Measurements from ENCODE around the gene FYN.

Gene FYN

DNA sequence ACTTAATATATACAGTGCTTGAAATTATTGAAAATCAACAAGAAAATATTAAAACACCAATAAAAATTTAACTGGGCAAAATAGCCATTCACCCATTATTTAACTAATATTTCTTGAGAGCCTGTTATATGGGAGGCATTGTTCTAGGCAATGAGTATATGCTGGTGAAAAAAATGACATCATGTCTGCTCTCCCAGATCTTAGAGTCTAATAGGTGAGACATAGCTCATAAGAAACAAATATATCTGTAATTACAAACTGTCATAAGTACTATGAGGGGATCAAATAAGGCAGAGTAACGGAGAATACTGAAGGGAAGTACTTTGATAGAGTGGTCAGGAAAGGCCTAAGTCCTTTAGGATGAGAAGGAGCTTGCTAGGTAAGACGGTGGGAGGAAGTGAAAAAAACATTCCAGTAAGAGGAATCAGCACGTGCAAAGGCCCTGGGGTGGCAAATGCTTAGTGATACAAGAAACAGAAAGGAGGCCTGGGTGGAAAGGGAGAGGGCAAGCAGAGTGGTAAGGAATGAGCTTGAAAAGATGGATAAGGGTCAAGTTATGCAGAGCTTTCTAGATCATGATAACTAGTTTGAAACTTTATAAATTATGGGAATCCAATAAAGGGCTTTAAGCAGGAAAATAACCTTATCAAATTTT lies 12.2 kb upstream of the FYN start:
- DNase-seq (ENCODE audit: low read depth, low spot score): no peak
- H3K27ac ChIP-seq: no peak overlapping the region

DNA sequence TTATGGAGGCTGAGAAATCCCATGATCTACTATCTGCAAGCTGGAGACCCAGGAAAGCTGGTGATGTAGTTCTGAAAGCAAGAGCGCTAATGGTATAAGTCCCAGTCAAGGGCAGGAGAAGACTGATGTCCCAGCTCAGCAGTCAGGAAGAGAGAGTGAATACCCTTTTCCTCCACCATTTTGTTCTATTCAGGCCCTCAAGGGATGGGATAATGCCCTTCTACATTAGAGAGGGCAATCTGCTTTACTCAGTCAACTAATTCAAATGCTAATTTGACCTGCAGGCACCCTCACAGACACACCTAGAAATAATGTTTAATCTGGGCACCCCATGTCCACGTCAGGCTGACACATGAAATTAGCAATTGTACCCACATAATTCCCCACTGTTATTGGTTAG lies 10.8 kb upstream of the FYN start:
- H3K27ac ChIP-seq: no peak overlapping the region

DNA sequence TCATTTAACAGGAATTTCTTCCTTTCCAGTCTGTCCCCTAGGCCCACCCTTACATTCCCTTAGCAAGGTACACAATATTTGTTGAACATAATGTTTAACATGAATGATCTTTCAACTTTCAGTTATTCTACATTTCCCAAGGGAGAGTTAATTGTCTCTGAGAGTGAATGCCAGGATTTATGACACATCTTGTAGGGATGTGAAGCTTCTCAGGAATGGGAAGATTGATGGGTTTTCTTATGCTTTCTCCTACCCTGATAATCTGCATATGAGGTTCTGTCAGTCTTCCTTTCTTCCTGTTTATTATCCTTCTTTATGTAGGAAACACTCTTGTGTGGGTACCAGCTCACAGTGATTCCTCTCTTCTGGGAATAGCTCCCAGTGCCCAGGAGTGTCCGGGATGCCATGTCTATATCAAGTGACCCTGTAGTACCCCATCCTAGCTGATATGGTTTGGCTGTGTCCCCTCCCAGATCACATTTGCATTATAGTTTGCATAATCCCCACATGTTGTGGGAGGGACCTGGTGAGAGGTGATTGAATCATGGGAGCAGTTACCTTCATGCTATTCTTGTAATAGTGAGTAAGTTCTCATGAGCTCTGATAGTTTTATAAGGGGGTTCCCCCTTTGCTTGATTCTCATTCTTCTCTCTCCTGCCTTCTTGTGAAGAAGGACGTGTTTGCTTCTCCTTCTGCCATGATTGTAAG lies 7.1 kb upstream of the FYN start:
- no peak for DNase-seq (ENCODE audit: low read depth, low spot score)
- H3K27ac ChIP-seq: no peak overlapping the region

More for the DNA sequence above, 10.8 kb upstream of the FYN start:
- DNase-seq (ENCODE audit: low read depth, low spot score): no peak

DNA sequence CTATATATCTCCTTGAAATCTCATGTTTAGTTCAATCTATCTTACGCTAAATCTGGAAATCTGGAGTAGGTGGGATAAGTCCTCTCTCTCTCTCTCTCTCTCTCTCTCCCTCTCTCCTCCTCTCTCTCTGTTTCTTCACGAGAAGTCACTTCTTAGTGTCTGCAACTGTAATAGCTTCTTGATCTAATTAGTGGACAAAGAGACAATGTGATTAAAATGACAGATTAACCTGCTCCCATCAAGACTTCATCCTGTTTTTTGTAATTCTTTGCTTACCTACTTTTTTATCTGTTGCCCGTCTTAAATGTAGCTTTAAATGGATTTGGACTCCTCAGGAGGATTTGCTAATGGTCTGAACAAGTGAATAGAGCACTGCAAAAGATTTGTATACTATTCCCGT lies 2.5 kb upstream of the FYN start:
- no peak overlapping the region for H3K27ac ChIP-seq

DNA sequence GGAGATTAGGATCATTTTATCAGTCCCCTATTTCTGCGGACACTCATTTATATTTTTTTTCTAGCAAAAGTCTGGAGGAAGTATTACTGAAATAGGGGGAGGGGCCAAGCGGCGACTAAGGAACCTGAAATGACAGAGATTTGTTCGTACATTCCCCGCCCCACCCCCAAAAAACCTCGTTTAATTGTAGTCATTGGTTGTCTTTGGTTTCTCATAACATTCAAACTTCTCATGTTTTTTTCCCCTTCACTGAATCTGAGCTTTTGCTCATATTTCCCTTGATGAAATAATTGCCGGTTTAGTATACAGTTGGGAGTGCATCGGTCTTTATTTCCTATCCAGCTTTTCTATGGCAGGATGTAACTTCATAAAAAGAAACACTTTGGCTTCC lies 768 bp upstream of the FYN start:
- no peak for DNase-seq (ENCODE audit: low read depth, low spot score)
- H3K27ac ChIP-seq: no peak overlapping the region

More for the DNA sequence above, 2.5 kb upstream of the FYN start:
- DNase-seq (ENCODE audit: low read depth, low spot score): no peak

DNA sequence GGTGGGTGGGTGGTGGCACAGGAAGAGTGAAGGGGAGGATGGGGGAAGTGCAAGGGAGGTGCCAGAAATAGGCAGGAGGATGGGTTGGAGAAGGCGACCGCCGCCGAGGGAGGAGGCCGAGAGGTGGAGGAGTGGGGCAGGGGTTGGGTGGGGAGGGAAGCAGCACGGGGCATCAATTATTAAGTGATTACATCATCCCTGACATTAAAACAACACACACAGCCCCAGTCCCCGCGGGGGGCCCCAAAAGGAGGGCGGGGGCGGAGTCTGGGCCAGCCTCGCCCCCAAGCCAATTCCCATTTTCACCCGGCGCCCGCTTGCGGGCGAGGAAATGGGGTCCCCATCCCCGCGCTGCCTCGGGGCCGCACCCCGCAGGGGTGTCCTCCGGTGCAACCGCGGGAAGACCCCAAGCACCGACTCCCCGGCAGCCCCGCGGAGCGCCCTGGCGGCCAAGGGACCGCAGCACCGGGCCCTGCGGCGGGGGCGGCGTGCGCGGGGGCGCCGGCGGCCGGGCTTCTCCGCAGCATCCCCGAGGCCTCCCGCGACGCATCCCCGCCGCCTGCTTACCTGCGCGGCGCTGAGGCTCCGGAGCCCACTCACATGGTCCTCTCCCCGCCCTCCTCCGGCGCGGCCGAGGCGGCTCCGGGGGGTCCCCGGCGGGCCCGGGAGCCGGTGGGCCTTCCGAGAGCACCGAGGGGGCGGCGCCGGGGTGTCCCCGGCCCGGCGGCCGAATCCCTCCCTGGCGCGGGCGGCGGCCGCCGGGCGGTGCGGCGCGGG lies 663 bp downstream of the FYN start:
- peak overlapping the region; percentile 27 for H3K27ac ChIP-seq

DNA sequence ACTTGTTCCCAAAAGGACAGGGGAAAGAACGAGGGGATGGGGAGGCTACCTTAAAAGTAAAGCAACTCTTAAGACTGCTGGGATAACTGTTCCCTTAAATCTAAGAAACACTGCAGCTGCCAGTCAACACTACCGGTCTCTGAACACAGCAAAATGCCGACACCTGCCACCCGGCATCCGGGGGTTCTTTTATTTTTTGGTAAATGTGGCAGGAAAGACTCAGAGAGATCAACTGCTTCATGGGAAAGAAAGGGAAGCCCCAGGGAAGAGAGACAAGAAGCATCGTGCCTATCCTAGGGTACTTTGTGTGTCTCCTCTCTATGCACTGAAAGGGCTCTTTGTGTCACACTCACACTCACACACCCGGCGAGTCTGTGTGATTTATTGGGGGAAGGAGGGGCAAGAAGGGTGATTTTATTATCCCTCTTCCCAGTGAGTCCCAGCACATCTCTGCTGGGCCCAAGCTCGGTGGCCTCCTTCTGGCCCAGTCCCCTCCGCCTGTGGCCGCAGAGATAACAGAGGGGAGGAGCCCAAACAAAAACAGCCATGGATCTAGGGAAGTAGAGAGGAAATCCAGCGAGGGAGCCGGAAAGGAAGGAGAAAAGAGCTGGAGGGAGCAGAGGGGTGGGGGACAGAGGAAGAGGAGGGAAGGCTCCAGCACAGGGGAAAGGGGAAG lies 1.4 kb downstream of the FYN start:
- no peak for DNase-seq (ENCODE audit: low read depth, low spot score)

More for the DNA sequence above, 663 bp downstream of the FYN start:
- DNase-seq (ENCODE audit: low read depth, low spot score): no peak

GRCh38 chr6:111871207-111871606 lies 2.0 kb downstream of the FYN start:
- H3K27ac ChIP-seq: no peak overlapping the region
- no peak for DNase-seq (ENCODE audit: low read depth, low spot score)

More for the DNA sequence above, 1.4 kb downstream of the FYN start:
- H3K27ac ChIP-seq: peak overlapping the region; percentile 27

GRCh38 chr6:111870742-111871064 lies 2.5 kb downstream of the FYN start:
- no peak overlapping the region for H3K27ac ChIP-seq

GRCh38 chr6:111870051-111870741 lies 3.1 kb downstream of the FYN start:
- no peak for DNase-seq (ENCODE audit: low read depth, low spot score)
- H3K27ac ChIP-seq: no peak overlapping the region

More at GRCh38 chr6:111870742-111871064, 2.5 kb downstream of the FYN start:
- no peak for DNase-seq (ENCODE audit: low read depth, low spot score)

GRCh38 chr6:111866857-111867256 lies 6.4 kb downstream of the FYN start:
- DNase-seq (ENCODE audit: low read depth, low spot score): no peak

GRCh38 chr6:111865909-111866546 lies 7.2 kb downstream of the FYN start:
- no peak overlapping the region for H3K27ac ChIP-seq
- DNase-seq (ENCODE audit: low read depth, low spot score): no peak

More at GRCh38 chr6:111866857-111867256, 6.4 kb downstream of the FYN start:
- H3K27ac ChIP-seq: no peak overlapping the region

DNA sequence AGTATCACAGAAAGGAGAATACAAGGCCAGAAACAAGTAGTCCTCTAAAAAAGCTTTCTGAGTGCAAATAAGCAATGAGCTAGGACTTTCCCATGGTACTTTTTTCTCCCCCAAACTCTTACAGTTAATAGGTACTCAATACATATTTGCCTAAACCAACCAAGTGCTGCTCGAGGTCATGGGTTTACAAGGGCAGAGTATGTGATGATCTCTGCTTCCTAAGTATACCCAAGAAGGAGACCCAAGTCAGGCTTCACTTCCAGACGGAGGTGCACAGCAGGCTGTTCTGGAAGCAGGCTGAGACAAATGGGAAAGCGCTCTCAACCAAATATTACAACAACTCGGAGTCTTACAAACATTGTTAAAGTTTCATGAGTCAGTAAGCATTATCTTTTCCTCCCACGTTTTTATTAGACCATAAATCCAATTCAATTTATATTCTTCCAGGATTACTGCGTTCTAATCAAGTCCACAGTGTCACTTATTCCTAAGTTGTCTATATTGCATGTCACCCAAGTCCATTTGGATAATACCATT lies 8.1 kb downstream of the FYN start:
- DNase-seq (ENCODE audit: low read depth, low spot score): no peak
- H3K27ac ChIP-seq: no peak overlapping the region

- no peak for DNase-seq (ENCODE audit: low read depth, low spot score)
- H3K27ac ChIP-seq: no peak overlapping the region
Observed at GRCh38 chr6:111864138-111865048, 8.9 kb downstream of the FYN start.

DNA sequence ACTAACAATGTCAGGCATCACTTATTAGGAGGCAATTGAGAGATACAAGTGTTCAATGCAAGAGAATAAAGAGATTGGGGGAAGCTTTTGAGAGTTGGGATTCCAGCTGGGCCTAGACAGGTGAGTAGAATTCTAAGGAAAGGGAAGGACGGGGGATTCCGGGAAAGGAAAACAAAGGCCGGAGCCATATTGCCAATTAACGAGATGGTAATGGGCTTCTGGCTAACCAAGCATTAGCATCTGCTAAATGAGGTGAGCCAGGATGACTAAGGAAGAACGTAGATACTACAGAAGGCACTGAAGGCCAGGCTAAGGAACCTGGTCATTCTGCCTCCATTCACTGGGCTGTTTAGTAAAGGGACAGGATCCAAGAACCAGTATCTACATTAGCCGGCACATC lies 10.5 kb downstream of the FYN start:
- H3K27ac ChIP-seq: no peak overlapping the region
- no peak for DNase-seq (ENCODE audit: low read depth, low spot score)

- no peak for DNase-seq (ENCODE audit: low read depth, low spot score)
- no peak overlapping the region for H3K27ac ChIP-seq
Observed at GRCh38 chr6:111862314-111862713, 10.9 kb downstream of the FYN start.

DNA sequence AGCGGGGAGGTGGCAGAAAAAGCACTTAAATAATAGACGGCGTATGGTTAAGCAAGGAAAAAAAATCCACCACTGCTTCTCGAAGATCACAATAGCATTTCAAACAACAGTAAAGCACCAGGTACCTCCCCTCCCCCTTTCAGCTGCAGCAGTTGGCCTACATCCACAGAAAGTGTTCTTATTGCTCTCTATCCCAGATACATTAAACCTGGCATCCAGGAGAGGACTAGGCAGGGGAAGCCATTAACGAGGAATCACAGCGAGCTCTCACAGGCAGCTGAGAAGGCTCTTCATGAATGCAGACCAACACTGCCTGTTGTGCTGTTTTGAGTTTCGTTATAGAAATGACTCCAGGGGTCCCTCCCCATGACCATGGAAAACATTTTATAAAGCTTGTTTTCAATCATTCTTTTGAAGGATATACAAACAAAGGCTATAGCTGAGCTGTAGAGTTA lies 11.8 kb downstream of the FYN start:
- H3K27ac ChIP-seq: no peak overlapping the region
- DNase-seq (ENCODE audit: low read depth, low spot score): no peak

GRCh38 chr6:111858347-111858746 lies 14.9 kb downstream of the FYN start:
- H3K27ac ChIP-seq: no peak overlapping the region
- no peak for DNase-seq (ENCODE audit: low read depth, low spot score)
